K562 (cell line): ENCODE results near the gene P2RX3.

Source experiments
- SMC3 ChIP-seq: conservative IDR thresholded peaks from 2 replicates; pipeline ENCODE4 v1.6.1; 2011; ENCODE audit warnings: low read depth, low read length, improper control_type of control experiment; ENCODE audit not compliant: insufficient read depth
- SP2 ChIP-seq: IDR thresholded peaks from 2 replicates; pipeline ENCODE4 v1.6.1; 2011; ENCODE audit warnings: mild to moderate bottlenecking, low read depth, low read length, moderate library complexity; ENCODE audit not compliant: poor library complexity, severe bottlenecking; ENCODE audit errors: extremely low read depth
- ZNF140 ChIP-seq: fragments of 250-450 bp; sonication (Bioruptor Pico); IDR thresholded peaks from 2 replicates; pipeline ENCODE4 v1.8.0; 2021; ENCODE audit warnings: moderate library complexity, mild to moderate bottlenecking, inconsistent platforms
- ZNF707 ChIP-seq: fragments of 250-450 bp; sonication (Bioruptor Pico); conservative IDR thresholded peaks from 2 replicates; pipeline ENCODE4 v1.8.0; 2022; ENCODE audit warnings: inconsistent platforms, mild to moderate bottlenecking, moderate library complexity
- TF ChIP-seq, protein P1 (sequence below): fragments of 250-450 bp; sonication (Bioruptor Pico); IDR thresholded peaks from 2 replicates; pipeline ENCODE4 v1.4.0; 2020

DNA sequence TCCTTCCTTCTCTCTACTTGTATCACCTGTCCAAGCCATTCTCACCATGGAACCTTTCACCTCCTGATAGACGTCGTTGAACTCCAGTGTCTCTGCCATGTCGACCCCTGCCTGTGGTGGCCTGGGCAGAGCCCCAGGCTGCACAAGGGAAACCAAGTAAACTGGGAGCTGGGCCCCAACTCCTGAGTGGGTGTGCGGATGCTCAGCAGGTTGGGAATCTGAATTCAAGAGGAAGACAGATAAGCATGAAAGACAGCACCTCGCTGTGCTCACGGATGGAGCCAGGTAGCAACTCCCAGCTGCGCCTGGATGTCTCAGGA lies 3.2 kb upstream of the P2RX3 start:
- TF ChIP-seq ZNF707 (CRISPR knock-in tag) (no peak), SMC3 (no peak), ZNF140 (CRISPR knock-in tag) (no peak), SP2 (no peak)
- TF ChIP-seq, protein P1, sequence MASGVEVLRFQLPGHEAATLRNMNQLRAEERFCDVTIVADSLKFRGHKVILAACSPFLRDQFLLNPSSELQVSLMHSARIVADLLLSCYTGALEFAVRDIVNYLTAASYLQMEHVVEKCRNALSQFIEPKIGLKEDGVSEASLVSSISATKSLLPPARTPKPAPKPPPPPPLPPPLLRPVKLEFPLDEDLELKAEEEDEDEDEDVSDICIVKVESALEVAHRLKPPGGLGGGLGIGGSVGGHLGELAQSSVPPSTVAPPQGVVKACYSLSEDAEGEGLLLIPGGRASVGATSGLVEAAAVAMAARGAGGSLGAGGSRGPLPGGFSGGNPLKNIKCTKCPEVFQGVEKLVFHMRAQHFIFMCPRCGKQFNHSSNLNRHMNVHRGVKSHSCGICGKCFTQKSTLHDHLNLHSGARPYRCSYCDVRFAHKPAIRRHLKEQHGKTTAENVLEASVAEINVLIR (CRISPR knock-in tag): no peak
